Breast epithelium (tissue), 3 donors: ENCODE measurements around the gene PRR19.

Source experiments
- POLR2A ChIP-seq: fragments of 450-650 bp; IDR thresholded peaks from one replicate; pipeline ENCODE4 v1.6.1; 2016; ENCODE audit warnings: antibody characterized with exemption, mild to moderate bottlenecking, moderate library complexity
- POLR2AphosphoS5 ChIP-seq, 3 donors: sonication (generic); formaldehyde crosslinking; IDR thresholded peaks; one replicate each; pipeline ENCODE4 v1.6.1; 2017; ENCODE audit warnings: antibody characterized with exemption in 3 of 3
- TF ChIP-seq, protein P1 (sequence below), 3 donors: fragments of 450-650 bp; IDR thresholded peaks; one replicate each; pipeline ENCODE4 v1.5.1; 2016 to 2017; ENCODE audit warnings: antibody characterized with exemption in 3 of 3, mild to moderate bottlenecking in 3 of 3, moderate library complexity in 3 of 3

DNA sequence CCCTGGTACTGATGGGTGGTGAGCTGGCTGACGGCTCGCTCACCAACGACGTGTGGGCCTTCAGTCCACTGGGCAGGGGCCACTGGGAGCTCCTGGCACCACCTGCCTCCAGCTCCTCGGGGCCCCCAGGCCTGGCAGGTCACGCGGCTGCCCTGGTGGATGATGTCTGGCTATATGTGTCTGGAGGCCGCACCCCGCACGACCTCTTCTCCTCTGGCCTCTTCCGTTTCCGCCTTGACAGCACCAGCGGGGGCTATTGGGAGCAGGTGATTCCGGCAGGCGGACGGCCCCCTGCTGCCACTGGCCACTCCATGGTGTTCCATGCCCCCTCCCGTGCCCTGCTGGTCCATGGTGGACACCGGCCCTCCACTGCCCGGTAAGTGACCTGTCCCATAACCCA, 34.0 kb downstream of the PRR19 start:
- no peak for TF ChIP-seq POLR2A
- TF ChIP-seq, protein P1, sequence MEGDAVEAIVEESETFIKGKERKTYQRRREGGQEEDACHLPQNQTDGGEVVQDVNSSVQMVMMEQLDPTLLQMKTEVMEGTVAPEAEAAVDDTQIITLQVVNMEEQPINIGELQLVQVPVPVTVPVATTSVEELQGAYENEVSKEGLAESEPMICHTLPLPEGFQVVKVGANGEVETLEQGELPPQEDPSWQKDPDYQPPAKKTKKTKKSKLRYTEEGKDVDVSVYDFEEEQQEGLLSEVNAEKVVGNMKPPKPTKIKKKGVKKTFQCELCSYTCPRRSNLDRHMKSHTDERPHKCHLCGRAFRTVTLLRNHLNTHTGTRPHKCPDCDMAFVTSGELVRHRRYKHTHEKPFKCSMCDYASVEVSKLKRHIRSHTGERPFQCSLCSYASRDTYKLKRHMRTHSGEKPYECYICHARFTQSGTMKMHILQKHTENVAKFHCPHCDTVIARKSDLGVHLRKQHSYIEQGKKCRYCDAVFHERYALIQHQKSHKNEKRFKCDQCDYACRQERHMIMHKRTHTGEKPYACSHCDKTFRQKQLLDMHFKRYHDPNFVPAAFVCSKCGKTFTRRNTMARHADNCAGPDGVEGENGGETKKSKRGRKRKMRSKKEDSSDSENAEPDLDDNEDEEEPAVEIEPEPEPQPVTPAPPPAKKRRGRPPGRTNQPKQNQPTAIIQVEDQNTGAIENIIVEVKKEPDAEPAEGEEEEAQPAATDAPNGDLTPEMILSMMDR (IDR thresholded peaks at IDR 0.05), result no peak
- TF ChIP-seq POLR2AphosphoS5 (IDR thresholded peaks at IDR 0.05), result no peak
